ENCODE data around the gene PRDM16.
"Not testable (repeated sequence)": the region's sequence is repeated elsewhere in the genome, so short reads cannot be mapped to it uniquely, and the experiment has no call there.

Gene PRDM16

DNA sequence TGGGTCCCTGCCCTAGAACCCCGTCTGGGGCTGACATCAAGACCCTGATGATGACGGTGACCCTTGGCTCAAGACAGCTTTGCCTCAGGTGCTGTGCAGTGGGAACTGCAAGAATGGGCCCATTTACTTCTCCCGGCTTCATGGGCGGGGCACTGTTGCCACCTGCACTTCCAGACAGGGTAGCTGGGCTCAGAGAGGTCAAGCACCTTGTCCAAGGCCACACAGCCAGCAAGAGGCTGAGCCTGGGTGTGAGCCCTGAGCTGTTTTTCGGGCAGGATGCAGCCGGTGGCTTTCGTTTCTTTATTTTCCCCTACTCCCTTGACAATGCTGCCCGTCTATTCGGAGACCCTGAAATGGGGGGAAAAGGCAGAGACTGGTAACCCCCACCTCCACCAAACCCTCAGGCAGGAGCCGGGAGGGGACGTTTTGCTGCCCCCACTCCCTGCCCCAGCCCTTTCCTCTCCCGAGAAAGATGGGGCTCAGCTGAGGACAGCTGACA lies 91.7 kb downstream of the PRDM16 start:
- Histone ChIP-seq H3K27me3 (ENCODE audit: control insufficient read depth, insufficient read depth, low read length) (no peaks in the 10 kb centered on the region), H3K4me3 (ENCODE audit: low read length) (no peak overlapping the region), H3K4me1 (ENCODE audit: control insufficient read depth, insufficient read depth, low read length) (no peaks in the 10 kb centered on the region), H3K9me3 (ENCODE audit: control insufficient read depth, insufficient read depth, low read length) (peaks cover 5% of the 10 kb centered on the region; the same call in 1 of the 2 replicates), H3K36me3 (ENCODE audit: control insufficient read depth, insufficient read depth, low read length) (peaks cover 3% of the 10 kb centered on the region; the same call in 1 of the 2 replicates), H3K27ac (ENCODE audit: low read length) (no peak overlapping the region)
- no CpG with 5 or more reads among the region's 12 CpGs for WGBS (ENCODE audit: insufficient coverage, insufficient read length)
- no peak for DNase-seq (ENCODE audit: low read depth, low spot score)

DNA sequence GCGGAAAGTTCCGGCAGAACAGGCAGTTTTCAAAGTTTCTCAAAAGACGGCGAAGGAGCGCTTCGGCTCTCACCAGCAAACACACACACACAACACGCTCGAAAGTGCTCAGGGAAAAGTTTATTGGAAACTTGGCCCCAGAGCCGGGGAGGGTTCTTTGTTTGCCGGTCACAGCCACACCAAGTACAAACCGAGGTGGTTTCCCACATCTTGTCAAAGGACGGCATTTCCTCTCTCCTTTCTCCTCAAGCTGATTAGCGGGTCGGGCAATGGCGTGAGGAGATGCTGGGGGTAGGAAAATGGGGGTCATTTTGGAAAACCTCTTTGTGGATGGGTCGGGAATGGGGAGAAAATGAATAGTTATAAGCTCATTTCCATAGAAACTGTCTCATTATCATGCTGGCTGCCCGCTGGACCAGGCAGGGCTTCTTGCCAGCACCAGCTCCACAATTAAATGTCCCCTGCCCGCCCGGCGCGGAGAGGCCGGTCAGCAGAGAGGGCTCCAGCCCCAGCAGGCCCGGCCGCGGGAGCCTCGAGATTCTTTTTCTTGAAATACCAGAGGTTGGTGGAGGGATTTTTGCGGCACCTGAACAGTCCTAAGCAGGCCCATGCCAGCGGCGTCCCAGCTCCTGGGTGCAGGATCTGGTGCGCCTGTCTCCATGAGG lies 92.3 kb downstream of the PRDM16 start:
- peaks cover 3% of the 10 kb centered on the region; the same call in 1 of the 2 replicates for H3K36me3 ChIP-seq (ENCODE audit: control insufficient read depth, insufficient read depth, low read length)
- no CpG with 5 or more reads among the region's 30 CpGs for WGBS (ENCODE audit: insufficient coverage, insufficient read length)
- no peaks in the 10 kb centered on the region for H3K4me1 ChIP-seq (ENCODE audit: control insufficient read depth, insufficient read depth, low read length)

DNA sequence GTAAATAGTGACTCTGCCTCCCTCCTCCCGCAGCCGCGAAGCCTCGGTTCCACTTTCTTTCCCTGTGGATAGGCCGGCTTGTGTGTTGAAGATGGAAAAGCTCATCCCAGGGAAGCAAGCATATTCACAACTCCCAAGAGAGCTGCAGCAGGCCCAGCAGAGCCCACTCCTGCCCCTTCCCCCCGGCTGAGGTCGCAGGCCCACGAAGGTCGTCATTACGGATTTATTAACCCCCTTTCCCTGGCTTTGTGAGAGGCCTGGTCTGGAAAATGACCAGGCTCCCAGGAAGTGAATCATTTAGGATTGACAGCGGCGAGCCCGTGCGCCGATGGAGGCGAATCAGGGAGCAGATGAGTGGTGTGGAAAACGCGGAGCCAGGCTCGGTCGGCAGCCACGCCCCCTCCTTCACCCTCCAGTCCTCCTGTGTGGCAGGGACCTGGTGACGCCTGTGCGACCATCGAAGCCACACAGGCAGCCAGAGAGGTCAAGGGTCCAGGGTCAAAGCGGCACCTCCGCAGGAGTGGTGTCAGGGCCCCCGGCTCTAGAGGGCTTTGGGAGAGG lies 93.4 kb downstream of the PRDM16 start:
- WGBS (ENCODE audit: insufficient coverage, insufficient read length) = no CpG with 5 or more reads among the region's 27 CpGs
- no peak overlapping the region for H3K4me3 ChIP-seq (ENCODE audit: low read length)
- no peaks in the 10 kb centered on the region; the same call in 1 of the 2 replicates for H3K36me3 ChIP-seq (ENCODE audit: control insufficient read depth, insufficient read depth, low read length)
- no peak overlapping the region for H3K27ac ChIP-seq (ENCODE audit: low read length)
- no peak for DNase-seq (ENCODE audit: low read depth, low spot score)
- no peaks in the 10 kb centered on the region for H3K4me1 ChIP-seq (ENCODE audit: control insufficient read depth, insufficient read depth, low read length)
- H3K9me3 ChIP-seq (ENCODE audit: control insufficient read depth, insufficient read depth, low read length) = peaks cover 4% of the 10 kb centered on the region; the same call in 1 of the 2 replicates
- H3K27me3 ChIP-seq (ENCODE audit: control insufficient read depth, insufficient read depth, low read length) = no peaks in the 10 kb centered on the region

More for the DNA sequence above, 92.3 kb downstream of the PRDM16 start:
- Histone ChIP-seq H3K27ac (ENCODE audit: low read length) (no peak overlapping the region), H3K27me3 (ENCODE audit: control insufficient read depth, insufficient read depth, low read length) (no peaks in the 10 kb centered on the region), H3K9me3 (ENCODE audit: control insufficient read depth, insufficient read depth, low read length) (peaks cover 5% of the 10 kb centered on the region; the same call in 1 of the 2 replicates), H3K4me3 (ENCODE audit: low read length) (no peak overlapping the region)
- DNase-seq (ENCODE audit: low read depth, low spot score) = no peak

DNA sequence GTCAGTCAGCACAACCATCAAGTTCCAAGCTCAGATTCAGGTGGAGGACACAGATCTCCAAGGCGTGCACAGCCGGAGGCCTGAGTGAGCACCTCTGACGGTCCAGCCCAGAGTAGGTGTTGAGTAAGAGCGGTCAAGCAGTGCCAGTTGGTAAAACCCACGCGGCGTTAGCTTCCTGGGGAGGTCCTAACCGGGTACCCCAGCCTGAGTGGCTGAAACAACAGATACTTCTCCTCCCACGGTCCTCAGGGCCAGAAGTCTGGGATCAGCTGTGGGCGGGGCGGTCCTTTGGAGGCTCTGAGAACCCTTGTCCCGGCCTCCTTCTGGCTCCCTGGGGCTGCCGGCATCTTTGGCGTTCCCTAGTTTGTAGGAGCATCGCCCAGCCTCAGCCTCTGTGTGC lies 94.4 kb downstream of the PRDM16 start:
- WGBS (ENCODE audit: insufficient coverage, insufficient read length) = no CpG with 5 or more reads among the region's 15 CpGs
- no peaks in the 10 kb centered on the region; the same call in 1 of the 2 replicates for H3K36me3 ChIP-seq (ENCODE audit: control insufficient read depth, insufficient read depth, low read length)
- no peak overlapping the region for H3K4me3 ChIP-seq (ENCODE audit: low read length)
- no peak overlapping the region for H3K27ac ChIP-seq (ENCODE audit: low read length)
- H3K4me1 ChIP-seq (ENCODE audit: control insufficient read depth, insufficient read depth, low read length) = no peaks in the 10 kb centered on the region
- no peak for DNase-seq (ENCODE audit: low read depth, low spot score)
- peaks cover 4% of the 10 kb centered on the region; the same call in 1 of the 2 replicates for H3K9me3 ChIP-seq (ENCODE audit: control insufficient read depth, insufficient read depth, low read length)
- H3K27me3 ChIP-seq (ENCODE audit: control insufficient read depth, insufficient read depth, low read length) = no peaks in the 10 kb centered on the region

DNA sequence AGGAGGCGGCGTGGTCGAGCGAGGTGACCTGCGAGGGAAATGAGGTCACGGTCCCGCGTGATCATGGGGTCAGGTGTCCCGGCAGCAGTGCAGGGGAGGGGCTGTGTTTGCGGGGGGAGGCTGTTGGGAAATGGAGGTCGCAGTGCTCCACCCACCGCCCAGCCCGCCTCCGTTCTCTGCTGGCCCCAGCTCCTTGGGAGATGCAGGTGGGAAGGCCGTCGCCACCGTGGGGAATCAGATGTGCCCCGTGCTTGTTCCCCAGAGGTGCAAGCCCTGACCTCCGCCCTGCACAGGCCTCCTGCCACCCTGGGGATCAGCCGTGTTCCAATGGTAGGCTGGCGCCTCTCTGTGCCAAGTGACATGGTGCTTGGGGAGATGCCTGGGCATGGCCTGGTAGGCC lies 95.7 kb downstream of the PRDM16 start:
- no peaks in the 10 kb centered on the region; the same call in 1 of the 2 replicates for H3K36me3 ChIP-seq (ENCODE audit: control insufficient read depth, insufficient read depth, low read length)
- H3K4me3 ChIP-seq (ENCODE audit: low read length) = no peak overlapping the region
- no peaks in the 10 kb centered on the region for H3K27me3 ChIP-seq (ENCODE audit: control insufficient read depth, insufficient read depth, low read length)
- no peak overlapping the region for H3K27ac ChIP-seq (ENCODE audit: low read length)
- WGBS (ENCODE audit: insufficient coverage, insufficient read length) = no CpG with 5 or more reads among the region's 21 CpGs
- peaks cover 4% of the 10 kb centered on the region; the same call in 1 of the 2 replicates for H3K9me3 ChIP-seq (ENCODE audit: control insufficient read depth, insufficient read depth, low read length)
- no peaks in the 10 kb centered on the region for H3K4me1 ChIP-seq (ENCODE audit: control insufficient read depth, insufficient read depth, low read length)
- DNase-seq (ENCODE audit: low read depth, low spot score) = no peak

DNA sequence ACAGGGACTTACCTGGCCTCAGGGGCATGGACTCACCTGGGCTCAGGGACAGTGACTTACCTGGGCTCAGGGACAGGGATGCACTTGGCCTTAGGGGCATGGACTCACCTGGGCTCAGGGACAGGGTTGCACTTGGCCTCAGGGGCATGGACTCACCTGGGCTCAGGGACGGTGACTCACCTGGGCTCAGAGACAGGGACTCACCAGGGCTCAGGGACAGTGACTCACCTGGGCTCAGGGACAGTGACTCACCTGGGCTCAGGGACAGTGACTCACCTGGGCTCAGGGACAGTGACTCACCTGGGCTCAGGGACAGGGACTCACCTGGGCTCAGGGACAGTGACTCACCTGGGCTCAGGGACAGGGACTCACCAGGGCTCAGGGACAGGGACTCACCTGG lies 96.2 kb downstream of the PRDM16 start:
- not testable (repeated sequence) for H3K36me3 ChIP-seq (ENCODE audit: control insufficient read depth, insufficient read depth, low read length); DNase-seq (ENCODE audit: low read depth, low spot score); H3K27ac ChIP-seq (ENCODE audit: low read length); H3K4me1 ChIP-seq (ENCODE audit: control insufficient read depth, insufficient read depth, low read length); H3K9me3 ChIP-seq (ENCODE audit: control insufficient read depth, insufficient read depth, low read length); H3K4me3 ChIP-seq (ENCODE audit: low read length); H3K27me3 ChIP-seq (ENCODE audit: control insufficient read depth, insufficient read depth, low read length)
- no CpG with 5 or more reads among the region's 1 CpG for WGBS (ENCODE audit: insufficient coverage, insufficient read length)

DNA sequence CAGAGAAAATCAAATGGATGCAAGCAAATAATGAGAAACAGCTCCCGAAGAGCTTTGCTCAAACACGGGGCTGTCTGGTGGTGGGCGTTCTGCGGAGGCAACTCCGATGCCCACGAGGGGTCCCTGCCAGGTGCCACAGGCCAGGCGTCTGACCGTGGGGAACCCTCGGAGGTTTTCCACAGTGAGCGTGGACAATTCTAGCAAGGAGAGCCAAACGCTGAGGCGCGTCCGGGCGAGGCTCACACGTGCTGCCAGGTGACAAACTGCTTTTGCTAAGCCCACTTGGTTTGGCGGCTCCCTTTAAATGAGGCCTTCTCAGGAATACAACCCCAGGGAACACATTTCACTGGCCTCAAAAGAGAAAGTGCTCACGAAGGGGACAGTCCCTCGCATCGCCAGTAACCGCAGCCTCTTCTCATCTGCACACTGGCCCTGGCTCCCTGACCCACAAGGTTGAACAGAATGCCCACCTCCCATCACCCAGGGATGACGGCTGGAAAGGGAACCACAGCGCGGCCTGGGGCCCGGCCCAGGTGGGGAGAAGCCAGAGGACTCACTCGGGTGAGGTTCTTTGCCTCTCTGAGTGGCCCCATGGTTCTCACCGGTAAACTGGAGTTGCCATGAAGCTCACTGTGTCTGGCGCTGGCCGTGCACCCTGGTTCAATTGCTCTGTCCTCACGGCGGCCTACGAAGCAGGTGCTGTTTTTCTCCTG lies 97.4 kb downstream of the PRDM16 start:
- DNase-seq (ENCODE audit: low read depth, low spot score) = no peak
- Histone ChIP-seq H3K9me3 (ENCODE audit: control insufficient read depth, insufficient read depth, low read length) (peaks cover 3% of the 10 kb centered on the region; the same call in 1 of the 2 replicates), H3K4me1 (ENCODE audit: control insufficient read depth, insufficient read depth, low read length) (no peaks in the 10 kb centered on the region), H3K4me3 (ENCODE audit: low read length) (no peak overlapping the region), H3K27ac (ENCODE audit: low read length) (no peak overlapping the region), H3K36me3 (ENCODE audit: control insufficient read depth, insufficient read depth, low read length) (no peaks in the 10 kb centered on the region), H3K27me3 (ENCODE audit: control insufficient read depth, insufficient read depth, low read length) (no peaks in the 10 kb centered on the region)
- no CpG with 5 or more reads among the region's 32 CpGs for WGBS (ENCODE audit: insufficient coverage, insufficient read length)

DNA sequence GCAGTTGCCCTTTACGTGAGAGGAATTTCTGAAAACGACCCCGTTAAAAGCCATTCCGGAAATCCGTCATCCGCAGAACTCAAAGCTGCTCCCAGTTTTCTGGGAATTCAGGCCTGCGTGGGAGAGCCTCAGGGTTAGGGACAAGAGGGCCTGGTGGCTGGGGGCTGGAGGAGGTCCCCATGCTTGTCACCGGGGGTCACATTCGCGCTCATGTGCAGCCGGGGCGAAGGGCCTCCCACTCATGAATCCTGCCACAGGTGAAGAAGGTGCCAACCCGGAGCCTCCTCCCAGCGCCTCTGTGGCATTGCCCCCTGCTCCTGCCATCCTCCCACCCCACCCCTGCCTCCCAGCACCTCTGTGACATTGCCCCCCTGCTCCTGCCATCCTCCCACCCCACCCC lies 98.3 kb downstream of the PRDM16 start:
- Histone ChIP-seq H3K4me1 (ENCODE audit: control insufficient read depth, insufficient read depth, low read length) (no peaks in the 10 kb centered on the region), H3K4me3 (ENCODE audit: low read length) (no peak overlapping the region), H3K27me3 (ENCODE audit: control insufficient read depth, insufficient read depth, low read length) (no peaks in the 10 kb centered on the region), H3K9me3 (ENCODE audit: control insufficient read depth, insufficient read depth, low read length) (peaks cover 6% of the 10 kb centered on the region; the same call in 1 of the 2 replicates), H3K27ac (ENCODE audit: low read length) (no peak overlapping the region), H3K36me3 (ENCODE audit: control insufficient read depth, insufficient read depth, low read length) (no peaks in the 10 kb centered on the region)
- DNase-seq (ENCODE audit: low read depth, low spot score) = no peak
- WGBS (ENCODE audit: insufficient coverage, insufficient read length) = no CpG with 5 or more reads among the region's 14 CpGs

DNA sequence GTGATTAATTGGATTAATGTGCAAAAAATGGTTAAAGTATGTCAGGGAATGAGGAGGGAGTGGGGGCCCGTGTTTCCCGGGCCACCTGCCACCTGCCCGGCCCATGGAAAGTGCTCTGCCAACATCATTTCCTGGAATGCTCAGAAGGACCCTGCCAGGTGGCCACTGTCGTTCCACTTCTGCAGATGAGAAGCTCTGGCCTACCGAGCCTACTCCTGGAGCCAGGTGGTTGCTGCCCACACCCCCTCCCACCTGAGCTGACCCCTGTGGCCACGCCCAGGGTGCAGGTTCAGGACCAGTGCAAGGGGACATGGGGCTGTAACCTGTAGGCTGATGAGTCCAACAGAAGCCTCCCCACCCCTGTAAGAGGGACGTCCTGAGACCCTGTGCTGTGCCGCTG lies 99.7 kb downstream of the PRDM16 start:
- H3K36me3 ChIP-seq (ENCODE audit: control insufficient read depth, insufficient read depth, low read length) = no peaks in the 10 kb centered on the region; the same call in 1 of the 2 replicates
- no peak for DNase-seq (ENCODE audit: low read depth, low spot score)

DNA sequence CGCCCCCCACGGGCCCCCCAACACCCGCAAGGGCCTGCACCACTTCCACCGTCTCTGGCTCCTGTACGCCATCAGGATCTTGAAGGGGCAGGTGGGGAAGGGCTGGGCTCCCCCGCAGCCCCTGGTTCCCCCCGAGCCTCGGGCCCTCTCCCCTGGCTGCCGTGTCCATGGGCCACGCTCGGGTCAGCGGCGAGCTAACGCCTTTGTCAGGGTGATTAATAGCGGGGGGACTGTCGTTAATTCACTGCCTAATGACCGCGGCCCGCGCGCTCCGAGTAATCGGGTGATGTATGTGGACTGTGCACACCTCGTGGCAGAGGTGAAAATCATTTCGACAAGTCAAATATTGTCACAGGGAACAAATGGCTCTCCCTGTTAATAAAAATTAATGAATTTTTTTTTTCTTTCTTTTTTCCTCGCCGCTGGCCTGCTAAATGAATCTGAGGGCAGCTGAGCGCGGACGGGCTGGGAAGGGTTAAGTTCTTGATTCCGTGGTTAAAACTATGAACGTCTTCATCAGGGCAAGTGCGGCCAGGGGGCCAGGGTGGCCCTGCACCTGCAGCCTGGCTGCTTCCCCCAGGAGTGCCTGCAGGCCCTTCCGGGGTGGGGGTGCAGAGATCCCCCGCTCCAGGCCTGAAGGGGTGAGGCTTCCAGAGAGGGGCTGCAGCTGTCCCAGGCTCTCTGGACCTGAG lies 100.8 kb downstream of the PRDM16 start:
- no CpG with 5 or more reads among the region's 35 CpGs for WGBS (ENCODE audit: insufficient coverage, insufficient read length)
- H3K27me3 ChIP-seq (ENCODE audit: control insufficient read depth, insufficient read depth, low read length) = no peaks in the 10 kb centered on the region
- H3K9me3 ChIP-seq (ENCODE audit: control insufficient read depth, insufficient read depth, low read length) = peaks cover 9% of the 10 kb centered on the region; the same call in 1 of the 2 replicates
- no peaks in the 10 kb centered on the region for H3K4me1 ChIP-seq (ENCODE audit: control insufficient read depth, insufficient read depth, low read length)
- DNase-seq (ENCODE audit: low read depth, low spot score) = no peak
- no peak overlapping the region for H3K4me3 ChIP-seq (ENCODE audit: low read length)
- no peaks in the 10 kb centered on the region; the same call in 1 of the 2 replicates for H3K36me3 ChIP-seq (ENCODE audit: control insufficient read depth, insufficient read depth, low read length)
- no peak overlapping the region for H3K27ac ChIP-seq (ENCODE audit: low read length)

More for the DNA sequence above, 99.7 kb downstream of the PRDM16 start:
- WGBS (ENCODE audit: insufficient coverage, insufficient read length) = no CpG with 5 or more reads among the region's 8 CpGs
- Histone ChIP-seq H3K27ac (ENCODE audit: low read length) (no peak overlapping the region), H3K4me3 (ENCODE audit: low read length) (no peak overlapping the region), H3K27me3 (ENCODE audit: control insufficient read depth, insufficient read depth, low read length) (no peaks in the 10 kb centered on the region), H3K4me1 (ENCODE audit: control insufficient read depth, insufficient read depth, low read length) (no peaks in the 10 kb centered on the region), H3K9me3 (ENCODE audit: control insufficient read depth, insufficient read depth, low read length) (peaks cover 9% of the 10 kb centered on the region; the same call in 1 of the 2 replicates)

Measured in iPS DF 6.9 (cell line).